H1 (cell line): ENCODE data around the gene ERH. TPM values are rescaled to one million over a fixed set of nuclear protein-coding genes. Genes with fewer than 3 reads are reported as not detected.

Experiments
- CTCF ChIA-PET: fragments of 300-600 bp; sonication (Branson Sonifier 250); formaldehyde crosslinking; loops from one replicate; lab custom pipeline; 2021; ENCODE audit not compliant: partially characterized antibody; lab: Charles Lee
- POLR2A ChIA-PET: fragments of 300-600 bp; sonication (Branson Sonifier 250); formaldehyde crosslinking; loops from one replicate; lab custom pipeline; 2021; ENCODE audit warnings: inconsistent platforms; ENCODE audit not compliant: partially characterized antibody; lab: Charles Lee
- DNase-seq, 2 experiments: peaks; one replicate each; pipeline versions ENCODE4 v3.0.0 to v3.0.0-alpha.2; 2010 to 2022; ENCODE audit warnings: low spot score in 2 of 2, low read depth in 1 of 2, mixed read lengths in 1 of 2
- FAIRE-seq: peaks from 2 replicates; lab custom pipeline; 2011; peaks lifted over from hg19 to GRCh38; lab: Jason Lieb, UNC
- H2AFZ ChIP-seq: 2 replicates; pipeline ENCODE4 v1.8.1; 2012; ENCODE audit warnings: low read length, inconsistent platforms
- H2AK5ac ChIP-seq: 2 replicates; pipeline ENCODE4 v1.6.1; 2013; ENCODE audit warnings: low read depth, low read length
- H2BK120ac ChIP-seq: replicated peaks from 2 replicates; pipeline ENCODE3; 2013; ENCODE audit warnings: low read depth, low read length, inconsistent platforms
- H2BK12ac ChIP-seq: 2 replicates; pipeline ENCODE4 v1.6.1; 2013; ENCODE audit warnings: low read depth, low read length
- H2BK15ac ChIP-seq: 2 replicates; pipeline ENCODE4 v1.6.1; 2013; ENCODE audit warnings: low read length
- H2BK20ac ChIP-seq: 2 replicates; pipeline ENCODE4 v1.6.1; 2013; ENCODE audit warnings: low read length
- H2BK5ac ChIP-seq: 2 replicates; pipeline ENCODE4 v1.6.1; 2013; ENCODE audit warnings: low read depth, low read length
- H3K14ac ChIP-seq: 2 replicates; pipeline ENCODE4 v1.6.1; 2013; ENCODE audit warnings: inconsistent platforms; ENCODE audit not compliant: insufficient read length
- H3K18ac ChIP-seq: 2 replicates; pipeline ENCODE4 v1.6.1; 2013; ENCODE audit warnings: low read length; ENCODE audit errors: extremely low read depth
- H3K23ac ChIP-seq: 2 replicates; pipeline ENCODE4 v1.6.1; 2013; ENCODE audit warnings: inconsistent platforms; ENCODE audit not compliant: insufficient read length
- H3K23me2 ChIP-seq: 2 replicates; pipeline ENCODE4 v1.6.1; 2013; ENCODE audit warnings: low read depth, low read length
- H3K27ac ChIP-seq: 2 replicates; pipeline ENCODE4 v1.6.1; 2011; ENCODE audit warnings: low read depth, low read length, inconsistent platforms
- H3K27me3 ChIP-seq, 4 experiments: replicated peaks in 1 of 4; 1 replicate in 1 of 4; 2 replicates in 3 of 4; pipeline versions ENCODE4 v1.6.1 to v1.8.1; 2011 to 2013; ENCODE audit warnings: low read length in 3 of 4, mild to moderate bottlenecking in 3 of 4, inconsistent platforms in 2 of 4, mixed read lengths in 2 of 4, moderate library complexity in 1 of 4; ENCODE audit not compliant: control insufficient read depth in 3 of 4, insufficient read depth in 3 of 4; ENCODE audit errors: extremely low read depth in 1 of 4
- H3K36me3 ChIP-seq, 4 experiments: 2 replicates each; pipeline versions ENCODE4 v1.6.1 to v1.8.1; 2011 to 2013; ENCODE audit warnings: mild to moderate bottlenecking in 4 of 4, low read length in 3 of 4, moderate library complexity in 2 of 4, control low read depth in 1 of 4, inconsistent platforms in 1 of 4; ENCODE audit not compliant: insufficient read depth in 4 of 4, control insufficient read depth in 2 of 4
- H3K4ac ChIP-seq: replicated peaks from 2 replicates; pipeline ENCODE3; 2013; ENCODE audit warnings: low read length, low read depth, mixed read lengths, inconsistent platforms; ENCODE audit not compliant: insufficient read length
- H3K4me1 ChIP-seq, 4 experiments: replicated peaks in 1 of 4; 1 replicate in 1 of 4; 2 replicates in 3 of 4; pipeline versions ENCODE4 v1.6.1 to v1.8.1; 2011 to 2013; ENCODE audit warnings: low read length in 3 of 4, inconsistent platforms in 2 of 4, mixed read lengths in 1 of 4; ENCODE audit not compliant: insufficient read depth in 4 of 4, control insufficient read depth in 3 of 4
- H3K4me2 ChIP-seq, 2 experiments: 2 replicates each; pipeline versions ENCODE4 v1.6.1 to v1.8.1; 2011 to 2013; ENCODE audit warnings: low read depth in 2 of 2, low read length in 2 of 2, control low read depth in 1 of 2, inconsistent platforms in 1 of 2, mild to moderate bottlenecking in 1 of 2; ENCODE audit not compliant: insufficient read depth in 1 of 2
- H3K4me3 ChIP-seq, 4 experiments: fragments of 200-600, 300-600 bp in 1 of 4; sonication (generic), shearing (Covaris generic), sonication (Bioruptor Twin) in 1 of 4; 2 replicates each; pipeline versions ENCODE4 v1.5.1 to v1.8.1; 2011 to 2016; ENCODE audit warnings: low read length in 4 of 4, low read depth in 3 of 4, control low read depth in 2 of 4, inconsistent platforms in 2 of 4, mild to moderate bottlenecking in 2 of 4, mixed read lengths in 1 of 4, moderate library complexity in 1 of 4; ENCODE audit not compliant: insufficient read depth in 2 of 4; ENCODE audit errors: extremely low read depth in 1 of 4
- H3K56ac ChIP-seq: replicated peaks from 2 replicates; pipeline ENCODE3; 2013; ENCODE audit warnings: low read depth, mild to moderate bottlenecking, mixed read lengths, low read length, inconsistent platforms; ENCODE audit not compliant: insufficient read length
- H3K79me1 ChIP-seq: 2 replicates; pipeline ENCODE4 v1.6.1; 2013; ENCODE audit warnings: low read depth, low read length, control low read depth
- H3K79me2 ChIP-seq, 2 experiments: 2 replicates each; pipeline versions ENCODE4 v1.6.1 to v1.8.1; 2012 to 2013; ENCODE audit warnings: low read length in 2 of 2, mild to moderate bottlenecking in 2 of 2, inconsistent platforms in 1 of 2; ENCODE audit not compliant: insufficient read depth in 2 of 2, control insufficient read depth in 1 of 2
- H3K9ac ChIP-seq, 4 experiments: replicated peaks in 1 of 4; 1 replicate in 1 of 4; 2 replicates in 3 of 4; pipeline versions ENCODE4 v1.6.1 to v1.8.1; 2011 to 2013; ENCODE audit warnings: low read depth in 3 of 4, low read length in 3 of 4, control low read depth in 2 of 4, mild to moderate bottlenecking in 2 of 4, moderate library complexity in 2 of 4, inconsistent platforms in 1 of 4; ENCODE audit errors: extremely low read depth in 1 of 4
- H3K9me3 ChIP-seq, 2 experiments: 2 replicates each; pipeline versions ENCODE4 v1.6.1 to v1.8.1; 2012 to 2013; ENCODE audit warnings: mild to moderate bottlenecking in 2 of 2, moderate library complexity in 2 of 2, control low read depth in 1 of 2, inconsistent platforms in 1 of 2, low read depth in 1 of 2, low read length in 1 of 2, mixed read lengths in 1 of 2; ENCODE audit not compliant: insufficient read depth in 2 of 2
- H4K20me1 ChIP-seq, 2 experiments: replicated peaks in 1 of 2; 2 replicates each; pipeline versions ENCODE3 to v1.8.1; 2011 to 2013; ENCODE audit warnings: inconsistent platforms in 2 of 2, low read length in 2 of 2, mild to moderate bottlenecking in 1 of 2; ENCODE audit not compliant: insufficient read depth in 2 of 2, control insufficient read depth in 1 of 2
- H4K5ac ChIP-seq: 2 replicates; pipeline ENCODE4 v1.6.1; 2013; ENCODE audit warnings: low read length, low read depth, mixed read lengths, inconsistent platforms; ENCODE audit not compliant: insufficient read length
- H4K8ac ChIP-seq: 2 replicates; pipeline ENCODE4 v1.8.0; 2013; ENCODE audit warnings: mild to moderate bottlenecking, moderate library complexity, low read length, inconsistent platforms; ENCODE audit not compliant: insufficient read depth; ENCODE audit errors: extremely low read depth
- H4K91ac ChIP-seq: replicated peaks from 2 replicates; pipeline ENCODE3; 2013; ENCODE audit warnings: low read length, mixed read lengths, inconsistent platforms; ENCODE audit not compliant: insufficient read length
- BCL11A ChIP-seq, 2 experiments: IDR thresholded peaks; one replicate each; pipeline ENCODE4 v1.6.1; 2011; ENCODE audit warnings: low read depth in 2 of 2, low read length in 2 of 2, mild to moderate bottlenecking in 2 of 2
- GABPA ChIP-seq: IDR thresholded peaks from 2 replicates; pipeline ENCODE4 v1.6.1; 2011; ENCODE audit warnings: mild to moderate bottlenecking, low read length, moderate library complexity, borderline replicate concordance; ENCODE audit not compliant: insufficient read depth
- POU5F1 ChIP-seq: IDR thresholded peaks from 2 replicates; pipeline ENCODE4 v1.6.1; 2011; ENCODE audit warnings: low read depth, mild to moderate bottlenecking, low read length, moderate library complexity
- RAD21 ChIP-seq, 2 experiments: IDR thresholded peaks in 1 of 2; conservative IDR thresholded peaks in 1 of 2; 2 replicates each; pipeline ENCODE4 v1.6.1; 2011; ENCODE audit warnings: low read depth in 2 of 2, low read length in 2 of 2, improper control_type of control experiment in 1 of 2, inconsistent platforms in 1 of 2, mild to moderate bottlenecking in 1 of 2, moderate library complexity in 1 of 2
- RBBP5 ChIP-seq: IDR thresholded peaks from 2 replicates; pipeline ENCODE4 v1.7.1; 2012; ENCODE audit warnings: low read depth, mild to moderate bottlenecking, inconsistent platforms, low read length, moderate library complexity, borderline replicate concordance
- WGBS, 2 experiments: shearing (Covaris generic) in 1 of 2; methylation state at CpG; one replicate each; pipeline versions ENCODE4 v1.1.6 to v1.1.7; 2013 to 2015; ENCODE audit warnings: low lambda C conversion rate in 2 of 2, mixed read lengths in 2 of 2, inconsistent platforms in 1 of 2, low coverage in 1 of 2, missing lambda C conversion rate in 1 of 2; ENCODE audit not compliant: insufficient replicate concordance in 2 of 2, insufficient coverage in 1 of 2, insufficient read length in 1 of 2; ENCODE audit errors: extremely low coverage in 1 of 2, missing lambda C conversion rate in 1 of 2; 5-methylcytosine and 5-hydroxymethylcytosine counted together
- polyA plus RNA-seq, 7 experiments: library from polyadenylated mRNA; depleted of rRNA in 3 of 7; stranded (reverse) in 5 of 7; unstranded in 2 of 7; fragments of >200 nt in 5 of 7; fragments of 200-250 nt in 2 of 7; gene quantifications; 1 replicate in 5 of 7; 2 replicates in 1 of 7; 4 replicates in 1 of 7; pipeline versions ENCODE4 v1.2.1 to v1.2.3, GENCODE V29; 2011 to 2013; ENCODE audit warnings: missing spikeins in 2 of 7, mixed read lengths in 2 of 7
- total RNA-seq: library from RNA; stranded (reverse); fragmentation: NEBNext Ultra II Directional; extraction: Animal tissue kit (Norgen Biotek cat#: 25700); gene quantifications from 2 replicates; pipeline ENCODE4 v1.2.1, GENCODE V29; 2021

Gene ERH
- total and polyA plus RNA-seq, 2 of the 8 experiments (the other 6 are each of a cell fraction or from before 2014, with no cell fraction given) = 329 to 454 TPM

DNA sequence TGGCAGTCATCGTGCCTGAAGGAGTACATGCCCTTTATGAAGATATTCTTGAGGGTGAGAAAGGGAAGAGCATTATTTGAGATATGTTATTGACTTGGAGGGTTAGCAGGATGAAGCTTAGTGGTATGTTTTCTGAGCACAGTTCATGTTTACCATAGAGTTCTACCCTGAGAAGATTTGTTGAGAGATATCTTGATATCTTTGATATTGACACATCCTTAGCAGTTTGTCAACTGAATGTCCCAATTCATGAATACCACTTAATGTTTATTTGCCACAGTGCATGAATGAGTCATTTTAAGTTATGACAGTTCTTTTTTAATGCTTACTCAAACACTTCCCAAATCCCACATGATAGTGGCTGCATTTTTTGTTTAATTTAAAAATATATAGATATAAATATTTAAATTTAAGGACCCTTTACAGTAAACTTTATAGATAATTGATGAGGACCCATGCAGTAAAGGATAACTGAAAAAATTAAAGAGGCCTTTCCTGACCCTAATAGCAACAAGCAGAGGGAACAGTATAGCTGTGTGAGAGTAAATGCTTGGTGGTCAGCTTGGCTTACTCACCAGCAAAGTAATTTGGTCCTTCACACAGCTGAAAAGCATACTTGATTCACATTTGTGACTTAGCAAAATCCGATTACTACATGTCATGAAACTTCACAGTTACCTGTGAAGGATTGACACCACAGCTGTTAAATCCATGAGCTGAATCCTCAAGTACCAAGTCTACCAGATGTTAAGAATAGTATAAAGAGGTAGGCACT is 26.2 kb upstream of the ERH start:
- Histone ChIP-seq H2BK120ac (no peak overlapping the region), H3K23ac (no peak overlapping the region), H4K5ac (no peak overlapping the region), H3K9ac (no peak overlapping the region), H2BK15ac (no peak overlapping the region), H3K79me1 (0 out of 2 replicates have a peak, but pooled peaks cover 3% of the 10 kb centered on the region), H3K56ac (no peak overlapping the region), H4K20me1 (no peaks in the 10 kb centered on the region), H3K27ac (no peak overlapping the region), H3K4me1 (no peaks in the 10 kb centered on the region), H2AFZ (no peak overlapping the region), H3K27me3 (no peaks in the 10 kb centered on the region), H3K79me2 (peaks cover 0 to 2% of the 10 kb centered on the region in 2 experiments; a peak in 1 of 4 replicates), H3K18ac (no peak overlapping the region), H3K23me2 (no peaks in the 10 kb centered on the region), H3K4me3 (no peak overlapping the region), H4K91ac (no peak overlapping the region), H3K4me2 (no peak overlapping the region), H3K4ac (no peak overlapping the region), H2BK12ac (no peak overlapping the region), H2BK5ac (no peak overlapping the region), H3K14ac (no peak overlapping the region), H3K36me3 (peaks cover 0 to 9% (median 4%) of the 10 kb centered on the region in 4 experiments; a peak in 4 of 8 replicates), H3K9me3 (peaks cover 9 to 10% of the 10 kb centered on the region in 2 experiments; a peak in 2 of 4 replicates), H2AK5ac (no peak overlapping the region), H4K8ac (no peak overlapping the region), H2BK20ac (no peak overlapping the region)
- WGBS, 2 experiments = 96% methylated on average over 2 of the region's 2 CpGs; no CpG with 5 or more reads in 1 of the 2 experiments
- no peak for TF ChIP-seq POU5F1
- no peak for TF ChIP-seq RBBP5
- TF ChIP-seq RAD21 (IDR thresholded peaks at IDR 0.05 in 1 of 2, conservative IDR thresholded peaks at IDR 0.05 in 1 of 2; ENCODE audit: low read depth in 2 of 2, low read length in 2 of 2) = no peak
- TF ChIP-seq BCL11A (IDR thresholded peaks at IDR 0.05; ENCODE audit: low read depth in 2 of 2, low read length in 2 of 2) = no peak
- no peak for TF ChIP-seq GABPA
- ChIA-PET POLR2A (interaction anchor here (2.0 kb wide), 1 partner anchor 26 kb away, joined by 7 read pairs; the partner anchor contains the start of genes ERH and SLC39A9), CTCF (interaction anchor here (0.6 to 1.5 kb wide), 3 partner anchors 16 to 92 kb away, joined by 3 to 6 read pairs (median 4); no protein-coding TSS in a partner anchor)
- no peak for FAIRE-seq
- no peak for DNase-seq
